Activated B cell treated with CpG ODN at 0.5 μM for 24 hours (primary cell): ENCODE measurements around the gene JMJD7. TPM values are rescaled to one million over a fixed set of nuclear protein-coding genes. Genes with fewer than 3 reads are reported as not detected.

Source experiments
- ATAC-seq: fragments of 200-7000 bp; cut with Tn5 transposase; one replicate; pipeline ENCODE4 v1.10.0; 2021; ENCODE audit warnings: low read depth, mild to moderate bottlenecking, moderate library complexity
- CTCF ChIA-PET: fragments of 350-600 bp; sonication (Branson Sonifier 250); formaldehyde crosslinking; loops from one replicate; lab custom pipeline; 2021; ENCODE audit warnings: antibody characterized with exemption; lab: Charles Lee
- POLR2A ChIA-PET: fragments of 350-600 bp; sonication (Branson Sonifier 250); formaldehyde crosslinking; loops from one replicate; lab custom pipeline; 2021; ENCODE audit warnings: antibody characterized with exemption; lab: Charles Lee
- DNase-seq: peaks from one replicate; pipeline ENCODE4 v3.0.0; 2022
- H3K27ac Mint-ChIP-seq: one replicate; pipeline ENCODE4 v1.8.0; 2020; ENCODE audit warnings: mixed read lengths
- H3K27me3 Mint-ChIP-seq: one replicate; pipeline ENCODE4 v1.8.0; 2021; ENCODE audit warnings: mixed read lengths
- H3K36me3 Mint-ChIP-seq: one replicate; pipeline ENCODE4 v1.8.0; 2021; ENCODE audit warnings: low read depth, mixed read lengths
- H3K4me1 Mint-ChIP-seq: one replicate; pipeline ENCODE4 v1.8.0; 2021; ENCODE audit warnings: mixed read lengths
- H3K4me3 Mint-ChIP-seq: one replicate; pipeline ENCODE4 v1.8.0; 2020; ENCODE audit warnings: mild to moderate bottlenecking, mixed read lengths
- H3K9me3 Mint-ChIP-seq: one replicate; pipeline ENCODE4 v1.8.0; 2020; ENCODE audit warnings: mixed read lengths
- intact Hi-C: fragments of 100-400 bp; cut with micrococcal nuclease; formaldehyde crosslinking; loops from one replicate; pipeline ENCODE4 v1.15.1; 2024
- total RNA-seq: library from RNA; stranded (reverse); gene quantifications from 2 replicates; pipeline ENCODE4 v1.2.3, GENCODE V29; 2022
- TF ChIP-seq, protein P1 (sequence below): fragments of 200-600 bp; IDR thresholded peaks from one replicate; pipeline ENCODE4 v1.8.0; 2022; ENCODE audit warnings: antibody characterized with exemption, mild to moderate bottlenecking

Gene JMJD7
- total RNA-seq, 1 donor from 2014 or later = 16.5 TPM

DNA sequence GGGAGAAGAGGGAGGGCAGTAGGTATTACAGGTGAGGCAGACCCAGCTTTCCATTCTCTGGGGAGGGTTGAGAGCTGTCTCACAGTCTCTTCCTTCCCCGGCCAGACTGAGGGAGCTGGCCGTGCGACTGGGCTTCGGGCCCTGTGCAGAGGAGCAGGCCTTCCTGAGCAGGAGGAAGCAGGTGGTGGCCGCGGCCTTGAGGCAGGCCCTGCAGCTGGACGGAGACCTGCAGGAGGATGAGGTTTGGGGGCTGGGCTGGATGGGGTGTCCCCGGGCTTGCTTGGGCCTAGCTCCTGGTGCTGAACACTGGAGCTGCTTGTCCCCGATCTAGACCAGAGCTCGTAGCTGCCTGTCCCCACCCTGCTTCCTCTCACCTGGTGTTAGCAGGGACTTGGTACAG is 15.7 kb downstream of the JMJD7 start:
- Mint-ChIP-seq H3K36me3 (peaks cover 44% of the 10 kb centered on the region), H3K9me3 (no peaks in the 10 kb centered on the region), H3K4me3 (no peak overlapping the region), H3K4me1 (no peaks in the 10 kb centered on the region), H3K27ac (no peak overlapping the region), H3K27me3 (no peaks in the 10 kb centered on the region)
- DNase-seq (no peak), ATAC-seq (no peak)
- intact Hi-C loops = no loop called here
- ChIA-PET CTCF (no interaction called here), POLR2A (no interaction called here)
- TF ChIP-seq, protein P1, sequence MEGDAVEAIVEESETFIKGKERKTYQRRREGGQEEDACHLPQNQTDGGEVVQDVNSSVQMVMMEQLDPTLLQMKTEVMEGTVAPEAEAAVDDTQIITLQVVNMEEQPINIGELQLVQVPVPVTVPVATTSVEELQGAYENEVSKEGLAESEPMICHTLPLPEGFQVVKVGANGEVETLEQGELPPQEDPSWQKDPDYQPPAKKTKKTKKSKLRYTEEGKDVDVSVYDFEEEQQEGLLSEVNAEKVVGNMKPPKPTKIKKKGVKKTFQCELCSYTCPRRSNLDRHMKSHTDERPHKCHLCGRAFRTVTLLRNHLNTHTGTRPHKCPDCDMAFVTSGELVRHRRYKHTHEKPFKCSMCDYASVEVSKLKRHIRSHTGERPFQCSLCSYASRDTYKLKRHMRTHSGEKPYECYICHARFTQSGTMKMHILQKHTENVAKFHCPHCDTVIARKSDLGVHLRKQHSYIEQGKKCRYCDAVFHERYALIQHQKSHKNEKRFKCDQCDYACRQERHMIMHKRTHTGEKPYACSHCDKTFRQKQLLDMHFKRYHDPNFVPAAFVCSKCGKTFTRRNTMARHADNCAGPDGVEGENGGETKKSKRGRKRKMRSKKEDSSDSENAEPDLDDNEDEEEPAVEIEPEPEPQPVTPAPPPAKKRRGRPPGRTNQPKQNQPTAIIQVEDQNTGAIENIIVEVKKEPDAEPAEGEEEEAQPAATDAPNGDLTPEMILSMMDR = no peak

DNA sequence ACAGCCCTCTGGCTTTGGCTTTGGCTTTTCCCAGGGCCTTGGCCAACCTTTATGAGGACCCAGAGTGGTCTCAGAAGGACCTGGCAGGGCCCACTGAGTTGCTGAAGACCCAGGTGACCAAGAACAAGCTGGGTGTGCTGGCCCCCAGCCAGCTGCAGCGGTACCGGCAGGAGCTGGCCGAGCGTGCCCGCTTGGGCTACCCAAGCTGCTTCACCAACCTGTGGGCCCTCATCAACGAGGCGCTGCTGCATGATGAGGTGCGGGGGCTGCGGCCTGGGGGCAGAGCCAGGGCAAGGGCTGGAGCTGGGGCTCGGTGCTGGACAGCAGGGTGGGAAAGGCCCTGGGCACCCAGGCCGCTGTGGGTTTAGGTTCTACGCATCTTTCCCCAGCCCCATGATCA is 16.9 kb downstream of the JMJD7 start:
- H3K36me3 Mint-ChIP-seq = peaks cover 45% of the 10 kb centered on the region
- DNase-seq (no peak), ATAC-seq (no peak)
- intact Hi-C loops = no loop called here
- H3K4me3 Mint-ChIP-seq = no peak overlapping the region
- TF ChIP-seq, protein P1 = no peak
- no peaks in the 10 kb centered on the region for H3K27me3 Mint-ChIP-seq
- H3K27ac Mint-ChIP-seq = no peak overlapping the region
- H3K9me3 Mint-ChIP-seq = no peaks in the 10 kb centered on the region
- ChIA-PET POLR2A (no interaction called here), CTCF (no interaction called here)
- no peaks in the 10 kb centered on the region for H3K4me1 Mint-ChIP-seq

DNA sequence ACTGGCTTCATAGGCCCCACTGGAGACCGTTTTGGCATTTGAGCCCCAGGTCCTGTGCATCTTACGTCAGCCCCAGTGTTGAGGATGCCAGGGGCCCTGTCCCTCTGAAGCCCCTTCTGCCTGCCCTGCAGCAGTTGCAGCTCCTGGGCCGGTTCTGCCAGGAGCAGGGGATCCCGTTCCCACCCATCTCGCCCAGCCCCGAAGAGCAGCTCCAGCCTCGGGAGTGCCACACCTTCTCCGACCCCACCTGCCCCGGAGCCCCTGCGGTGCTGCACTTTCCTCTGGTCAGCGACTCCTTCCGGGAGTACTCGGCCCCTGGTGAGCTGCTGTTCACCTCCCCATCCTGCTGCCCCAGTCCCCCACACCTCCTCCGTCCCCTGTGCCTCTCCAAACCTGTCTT is 19.3 kb downstream of the JMJD7 start:
- Mint-ChIP-seq H3K36me3 (peaks cover 37% of the 10 kb centered on the region), H3K27me3 (no peaks in the 10 kb centered on the region), H3K27ac (no peak overlapping the region), H3K4me3 (no peak overlapping the region), H3K9me3 (no peaks in the 10 kb centered on the region), H3K4me1 (peaks cover 4% of the 10 kb centered on the region)
- no peak for DNase-seq
- TF ChIP-seq, protein P1 = no peak
- no peak for ATAC-seq
- POLR2A ChIA-PET = no interaction called here
- intact Hi-C loops = no loop called here
- CTCF ChIA-PET = no interaction called here

DNA sequence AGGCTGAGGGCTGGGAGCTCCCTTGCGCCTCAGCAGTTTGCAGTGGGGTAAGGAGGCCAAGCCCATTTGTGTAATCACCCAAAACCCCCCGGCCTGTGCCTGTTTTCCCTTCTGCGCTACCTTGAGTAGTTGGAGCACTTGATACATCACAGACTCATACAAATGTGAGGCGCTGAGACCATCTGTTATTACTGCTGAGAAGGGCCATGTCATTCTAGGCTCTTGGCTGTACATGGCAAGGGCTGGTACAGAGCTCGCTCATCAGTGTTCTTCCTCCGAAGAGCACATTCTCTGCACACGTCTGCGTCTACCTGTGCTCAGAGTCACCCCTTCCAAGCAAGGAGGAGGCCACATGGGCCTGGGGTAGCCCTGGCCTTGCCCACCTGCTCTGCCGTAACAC is 20.1 kb downstream of the JMJD7 start:
- no peaks in the 10 kb centered on the region for H3K9me3 Mint-ChIP-seq
- intact Hi-C loops = no loop called here
- H3K27ac Mint-ChIP-seq = no peak overlapping the region
- TF ChIP-seq, protein P1 = no peak
- ATAC-seq = no peak
- no peak overlapping the region for H3K4me3 Mint-ChIP-seq
- CTCF ChIA-PET = no interaction called here
- peaks cover 4% of the 10 kb centered on the region for H3K4me1 Mint-ChIP-seq
- no peaks in the 10 kb centered on the region for H3K27me3 Mint-ChIP-seq
- POLR2A ChIA-PET = no interaction called here
- H3K36me3 Mint-ChIP-seq = peaks cover 33% of the 10 kb centered on the region
- no peak for DNase-seq

DNA sequence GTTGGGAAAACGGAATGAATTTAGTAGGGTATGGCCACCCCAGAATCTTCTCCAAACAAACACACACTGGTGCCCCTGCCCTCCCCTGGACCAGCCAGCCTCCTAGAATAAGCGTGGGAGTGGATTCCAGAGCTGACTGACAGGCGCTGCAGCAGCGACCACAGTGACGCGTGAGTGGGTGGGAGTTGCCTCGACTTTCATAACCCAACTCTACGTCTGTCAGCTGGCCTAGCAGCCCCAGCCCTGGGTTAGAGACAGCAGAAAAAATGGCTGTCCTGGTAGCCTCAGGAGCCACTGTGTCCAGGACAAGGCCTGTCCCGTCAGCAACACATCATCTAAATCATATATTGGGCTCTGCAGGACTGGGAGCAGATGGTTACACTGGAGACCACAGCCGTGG is 20.7 kb downstream of the JMJD7 start:
- intact Hi-C loops = no loop called here
- H3K4me1 Mint-ChIP-seq = peaks cover 4% of the 10 kb centered on the region
- no peak overlapping the region for H3K4me3 Mint-ChIP-seq
- peaks cover 31% of the 10 kb centered on the region for H3K36me3 Mint-ChIP-seq
- ATAC-seq (no peak), DNase-seq (no peak)
- ChIA-PET CTCF (no interaction called here), POLR2A (no interaction called here)
- no peak overlapping the region for H3K27ac Mint-ChIP-seq
- no peaks in the 10 kb centered on the region for H3K27me3 Mint-ChIP-seq
- TF ChIP-seq, protein P1 = no peak
- H3K9me3 Mint-ChIP-seq = no peaks in the 10 kb centered on the region
